HEK293T (cell line): ENCODE results near the gene GUCD1.
"Not testable (repeated sequence)": the region's sequence is repeated elsewhere in the genome, so short reads cannot be mapped to it uniquely, and the experiment has no call there.

Experiments used
- CTCF ChIA-PET: fragments of 350-600 bp; formaldehyde crosslinking; extraction: SDS; loops from one replicate; lab custom pipeline; 2021; ENCODE audit warnings: antibody characterized with exemption, inconsistent platforms; lab: Yijun Ruan, JAX
- POLR2A ChIA-PET: fragments of 350-600 bp; formaldehyde crosslinking; extraction: SDS; loops from one replicate; lab custom pipeline; 2020; ENCODE audit warnings: antibody characterized with exemption, inconsistent platforms; lab: Yijun Ruan, JAX
- DNase-seq: peaks from one replicate; pipeline ENCODE4 v3.0.0; 2012; ENCODE audit warnings: mixed read lengths; ENCODE audit errors: extremely low spot score
- BHLHE40 ChIP-seq: fragments of 450-650 bp; IDR thresholded peaks from 2 replicates; pipeline ENCODE4 v1.6.1; 2016; ENCODE audit warnings: mild to moderate bottlenecking, moderate library complexity, borderline replicate concordance
- CTBP1 ChIP-seq: fragments of 450-650 bp; IDR thresholded peaks from 2 replicates; pipeline ENCODE4 v1.6.1; 2016; ENCODE audit warnings: borderline replicate concordance
- ELF4 ChIP-seq: fragments of 450-650 bp; IDR thresholded peaks from 2 replicates; pipeline ENCODE4 v1.6.1; 2017; ENCODE audit warnings: antibody characterized with exemption
- FOXA1 ChIP-seq: fragments of 450-650 bp; IDR thresholded peaks from 2 replicates; pipeline ENCODE4 v1.6.1; 2016; ENCODE audit warnings: mild to moderate bottlenecking
- FOXK2 ChIP-seq: fragments of 450-650 bp; IDR thresholded peaks from 2 replicates; pipeline ENCODE4 v1.6.1; 2016; ENCODE audit warnings: mild to moderate bottlenecking
- FOXM1 ChIP-seq: fragments of 450-650 bp; IDR thresholded peaks from 2 replicates; pipeline ENCODE4 v1.6.1; 2017; ENCODE audit warnings: mild to moderate bottlenecking, borderline replicate concordance
- HDGF ChIP-seq: fragments of 450-650 bp; IDR thresholded peaks from 2 replicates; pipeline ENCODE4 v1.6.1; 2017; ENCODE audit warnings: antibody characterized with exemption, borderline replicate concordance
- L3MBTL2 ChIP-seq: fragments of 450-650 bp; conservative IDR thresholded peaks from 2 replicates; pipeline ENCODE4 v1.6.1; 2016; ENCODE audit warnings: mild to moderate bottlenecking
- LEF1 ChIP-seq: fragments of 450-650 bp; IDR thresholded peaks from 2 replicates; pipeline ENCODE4 v1.6.1; 2017; ENCODE audit warnings: mild to moderate bottlenecking, borderline replicate concordance
- PKNOX1 ChIP-seq: fragments of 450-650 bp; IDR thresholded peaks from 2 replicates; pipeline ENCODE4 v1.6.1; 2016
- SP1 ChIP-seq: fragments of 450-650 bp; IDR thresholded peaks from 2 replicates; pipeline ENCODE4 v1.6.1; 2017
- SUZ12 ChIP-seq: fragments of 450-650 bp; IDR thresholded peaks from 2 replicates; pipeline ENCODE4 v1.6.1; 2016; ENCODE audit warnings: mild to moderate bottlenecking
- TARDBP ChIP-seq: fragments of 450-650 bp; IDR thresholded peaks from 2 replicates; pipeline ENCODE4 v1.6.1; 2016
- ZNF384 ChIP-seq: fragments of 450-650 bp; IDR thresholded peaks from 2 replicates; pipeline ENCODE4 v1.6.1; 2016

Gene GUCD1

GRCh38 chr22:24554313-24555164 lies at the start of gene GUCD1:
Gene GUCD1 (minus strand): TSS chr22:24555138. CDS start chr22:24554991, 147 bp downstream.
- CTCF ChIA-PET, result no interaction called here
- TF ChIP-seq ZNF384, result no peak
- no peak for TF ChIP-seq CTBP1
- TF ChIP-seq SP1, result no peak
- peak; percentile 20; the same call in 1 of the 2 replicates for TF ChIP-seq L3MBTL2
- no peak for TF ChIP-seq FOXA1
- no peak for TF ChIP-seq HDGF
- TF ChIP-seq SUZ12, result no peak
- TF ChIP-seq PKNOX1, result no peak
- DNase-seq, result peak; percentile 33
- POLR2A ChIA-PET, result interaction anchor here (0.6 to 2.4 kb wide), 12 partner anchors 9 to 697 kb away, joined by 3 to 17 read pairs (median 5); no protein-coding TSS in a partner anchor

- POLR2A ChIA-PET, DNase-seq, CTCF ChIA-PET: not testable (repeated sequence)
Measured at GRCh38 chr22:24603770-24604629, 49.1 kb upstream of the GUCD1 start.

- POLR2A ChIA-PET, DNase-seq, CTCF ChIA-PET: not testable (repeated sequence)
Measured at GRCh38 chr22:24602847-24603769, 48.2 kb upstream of the GUCD1 start, which contains the start of gene GGT1. Gene GGT1 (plus strand): TSS chr22:24603193. CDS start chr22:24611082, 7,889 bp downstream.

- POLR2A ChIA-PET, DNase-seq, CTCF ChIA-PET: not testable (repeated sequence)
Measured at GRCh38 chr22:24602105-24602749, 47.3 kb upstream of the GUCD1 start.

GRCh38 chr22:24601217-24602104 lies 46.5 kb upstream of the GUCD1 start:
- POLR2A ChIA-PET, result no interaction called here
- no peak for DNase-seq
- CTCF ChIA-PET, result no interaction called here
- TF ChIP-seq FOXK2 (no peak), L3MBTL2 (no peak), HDGF (no peak), SP1 (no peak), ELF4 (no peak), SUZ12 (no peak), FOXA1 (no peak), CTBP1 (no peak), BHLHE40 (no peak), TARDBP (no peak), PKNOX1 (no peak), ZNF384 (no peak), LEF1 (no peak), FOXM1 (no peak)

GRCh38 chr22:24599958-24600715 lies 45.2 kb upstream of the GUCD1 start:
- CTCF ChIA-PET, DNase-seq, POLR2A ChIA-PET: not testable (repeated sequence)
